Kidney tubule cell (primary cell): ENCODE measurements around the gene ODF2.
A peak's percentile ranks its signal among the peaks of the same experiment; 100 is the strongest.
"Not testable (repeated sequence)": the region's sequence is repeated elsewhere in the genome, so short reads cannot be mapped to it uniquely, and the experiment has no call there.

Source experiments
- DNase-seq: peaks from one replicate; pipeline ENCODE4 v3.0.0-alpha.2; 2018; ENCODE audit warnings: low spot score

Gene ODF2

DNA sequence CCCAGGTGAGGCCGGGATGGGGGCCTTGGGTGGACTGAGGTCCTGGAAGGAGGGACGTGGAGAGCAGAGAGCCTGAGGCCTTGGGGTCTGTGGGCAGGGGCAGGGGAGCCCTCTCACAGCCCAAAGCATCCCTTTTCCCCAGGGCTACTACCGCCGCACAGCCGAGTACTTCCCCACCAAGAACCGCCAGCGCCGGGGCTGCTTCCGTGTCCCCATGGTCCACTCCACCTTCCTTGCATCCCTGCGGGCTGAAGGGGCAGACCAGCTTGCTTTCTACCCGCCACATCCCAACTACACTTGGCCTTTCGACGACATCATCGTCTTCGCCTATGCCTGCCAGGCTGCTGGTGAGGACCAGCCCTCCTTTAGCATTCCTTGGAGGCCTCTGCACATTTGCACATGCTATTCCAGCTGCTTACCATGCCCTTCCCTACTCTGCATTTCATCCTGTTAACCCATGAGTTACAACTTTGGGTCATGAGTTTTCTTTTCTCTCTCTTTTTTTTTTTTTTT is 31.5 kb upstream of the ODF2 start:
- no peak for DNase-seq

DNA sequence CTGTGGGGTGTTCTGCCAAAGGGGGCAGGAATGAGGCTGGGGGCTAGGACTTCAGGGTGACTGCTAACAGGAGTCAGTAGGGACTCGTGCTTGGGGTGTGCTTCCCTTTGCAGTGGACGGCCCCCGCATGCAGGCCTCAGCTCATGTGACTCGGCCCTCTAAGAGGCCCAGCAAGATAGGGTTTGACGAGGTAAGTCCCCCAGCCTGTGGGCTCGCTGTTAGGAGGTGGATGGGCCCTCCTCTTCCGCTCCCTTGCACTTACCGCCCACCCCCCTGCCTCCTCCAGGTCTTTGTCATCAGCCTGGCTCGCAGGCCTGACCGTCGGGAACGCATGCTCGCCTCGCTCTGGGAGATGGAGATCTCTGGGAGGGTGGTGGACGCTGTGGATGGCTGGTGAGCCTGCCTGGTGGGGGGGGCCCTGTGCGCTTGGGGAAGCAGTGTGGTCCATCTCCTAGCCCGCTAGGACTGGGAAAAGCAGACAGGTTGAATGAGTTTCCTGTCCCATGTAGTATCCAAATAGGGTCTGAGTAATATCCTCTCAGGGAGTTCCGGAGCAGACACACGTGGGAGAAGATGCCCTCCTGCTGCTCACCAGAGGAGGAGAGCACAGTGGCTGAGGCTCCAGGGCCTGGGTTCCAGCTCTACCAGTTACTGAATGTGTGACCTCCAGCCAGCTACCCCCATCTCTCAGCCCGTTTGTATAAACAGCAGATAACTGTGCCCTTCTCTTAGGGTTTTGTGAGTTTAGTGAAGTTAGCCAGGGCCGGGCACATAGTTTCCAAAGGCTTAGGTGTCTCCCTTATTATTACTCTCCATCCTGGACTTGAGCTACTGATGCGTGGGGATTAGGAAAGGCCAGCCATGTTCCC is 26.9 kb upstream of the ODF2 start:
- no peak for DNase-seq

DNA sequence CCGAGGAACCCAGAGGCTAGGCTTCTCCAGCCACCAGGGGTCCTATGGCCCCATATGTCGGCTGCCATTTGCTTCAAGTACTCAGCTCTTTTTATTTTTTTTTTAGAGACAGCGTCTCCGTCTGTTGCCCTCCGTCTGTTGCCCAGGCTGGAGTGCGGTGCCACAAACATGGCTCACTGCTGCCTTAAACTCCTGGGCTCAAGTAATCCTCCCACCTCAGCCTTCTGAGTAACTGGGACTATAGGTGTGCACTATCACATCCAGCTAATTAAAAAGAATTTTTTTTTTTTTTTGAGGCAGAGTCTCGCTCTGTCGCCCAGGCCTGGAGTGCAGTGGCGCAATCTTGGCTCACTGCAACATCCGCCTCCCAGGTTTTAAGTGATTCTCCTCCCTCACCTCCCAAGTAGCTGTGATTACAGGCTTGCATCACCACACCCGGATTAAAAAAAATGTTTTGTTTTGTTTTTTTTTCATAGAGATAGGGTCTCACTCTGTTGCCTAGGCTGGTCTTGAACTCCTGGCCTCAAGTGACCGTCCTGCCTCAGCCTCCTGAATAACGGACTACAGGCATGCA is 26.2 kb upstream of the ODF2 start:
- DNase-seq = no peak

DNA sequence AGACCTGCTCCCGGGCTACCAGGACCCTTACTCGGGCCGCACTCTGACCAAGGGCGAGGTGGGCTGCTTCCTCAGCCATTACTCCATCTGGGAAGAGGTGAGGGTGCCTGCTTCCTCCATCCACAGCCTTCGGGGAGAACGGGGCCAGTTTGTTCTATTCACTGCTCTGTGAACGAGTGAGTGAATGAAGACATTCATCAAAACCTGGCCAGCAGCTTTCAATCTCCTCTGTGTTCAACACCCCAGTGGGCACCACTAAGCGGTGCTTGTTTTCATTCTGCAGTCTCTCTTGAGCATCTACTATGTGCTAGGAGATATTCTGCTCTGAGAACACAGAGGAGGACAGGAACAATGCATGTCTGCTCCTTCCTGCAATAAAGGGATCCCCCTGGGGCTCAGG is 24.6 kb upstream of the ODF2 start:
- DNase-seq = no peak

DNA sequence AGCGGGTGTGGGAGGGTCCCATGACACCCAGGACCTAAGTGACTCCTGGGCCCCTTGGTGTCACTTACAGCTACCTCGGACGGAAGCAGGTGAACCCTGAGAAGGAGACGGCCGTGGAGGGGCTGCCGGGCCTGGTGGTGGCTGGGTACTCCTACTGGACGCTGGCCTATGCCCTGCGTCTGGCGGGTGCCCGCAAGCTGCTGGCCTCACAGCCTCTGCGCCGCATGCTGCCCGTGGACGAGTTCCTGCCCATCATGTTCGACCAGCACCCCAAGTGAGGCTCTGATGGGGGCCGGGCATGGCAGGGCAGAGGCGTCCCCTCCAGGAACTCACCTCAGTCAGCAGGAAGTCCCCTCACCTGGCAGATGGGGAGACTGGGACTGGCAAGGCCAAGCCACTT is 21.5 kb upstream of the ODF2 start:
- no peak for DNase-seq

DNA sequence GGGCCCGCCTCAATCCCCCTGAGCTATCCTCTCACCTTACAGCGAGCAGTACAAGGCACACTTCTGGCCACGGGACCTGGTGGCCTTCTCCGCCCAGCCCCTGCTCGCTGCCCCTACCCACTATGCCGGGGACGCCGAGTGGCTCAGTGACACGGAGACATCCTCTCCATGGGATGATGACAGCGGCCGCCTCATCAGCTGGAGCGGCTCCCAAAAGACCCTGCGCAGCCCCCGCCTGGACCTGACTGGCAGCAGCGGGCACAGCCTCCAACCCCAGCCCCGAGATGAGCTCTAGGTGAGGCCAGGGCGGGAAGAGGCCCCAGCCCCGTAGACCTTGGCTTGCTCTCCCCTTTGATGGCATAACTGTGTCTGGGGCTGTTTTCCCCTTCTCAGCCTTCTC is 20.2 kb upstream of the ODF2 start:
- DNase-seq = no peak

DNA sequence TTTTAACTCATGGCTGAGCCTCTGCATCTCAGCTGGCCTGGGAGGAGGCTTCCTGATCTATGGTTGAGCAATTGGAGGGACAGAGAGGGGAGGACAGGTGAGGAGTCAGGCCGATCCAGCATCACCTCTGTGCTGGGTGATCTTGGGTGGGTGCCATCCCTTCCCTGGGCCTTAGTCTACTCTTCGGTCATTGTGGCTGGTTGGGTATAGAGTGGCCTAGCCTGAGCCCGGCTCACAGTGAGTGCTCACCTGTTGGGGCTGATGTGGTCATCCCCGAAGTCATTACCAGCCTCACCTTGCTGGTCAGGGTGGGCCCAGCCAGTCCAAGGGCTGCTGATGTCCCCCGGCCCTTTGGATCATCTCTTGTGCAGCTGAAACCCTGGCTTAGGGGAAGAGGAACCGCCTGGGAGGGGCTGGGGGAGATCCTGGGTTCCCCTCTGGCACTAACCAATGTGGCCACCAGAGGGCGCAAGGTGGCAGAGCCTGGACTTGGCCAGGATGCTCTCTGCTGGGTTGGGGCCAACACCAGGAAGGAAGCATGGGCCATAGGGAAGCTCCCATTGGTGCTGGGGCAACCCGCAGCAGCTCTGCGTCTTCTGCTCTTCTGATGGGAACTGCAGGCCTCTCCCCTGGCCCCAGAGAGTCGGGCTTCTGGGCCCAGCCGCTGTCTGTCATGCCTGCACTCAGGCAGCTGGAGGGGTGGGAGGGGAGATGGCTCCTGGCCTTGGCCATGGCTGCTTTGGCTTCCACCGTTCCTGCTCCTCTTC is 17.3 kb upstream of the ODF2 start:
- peak; percentile 79 for DNase-seq

DNA sequence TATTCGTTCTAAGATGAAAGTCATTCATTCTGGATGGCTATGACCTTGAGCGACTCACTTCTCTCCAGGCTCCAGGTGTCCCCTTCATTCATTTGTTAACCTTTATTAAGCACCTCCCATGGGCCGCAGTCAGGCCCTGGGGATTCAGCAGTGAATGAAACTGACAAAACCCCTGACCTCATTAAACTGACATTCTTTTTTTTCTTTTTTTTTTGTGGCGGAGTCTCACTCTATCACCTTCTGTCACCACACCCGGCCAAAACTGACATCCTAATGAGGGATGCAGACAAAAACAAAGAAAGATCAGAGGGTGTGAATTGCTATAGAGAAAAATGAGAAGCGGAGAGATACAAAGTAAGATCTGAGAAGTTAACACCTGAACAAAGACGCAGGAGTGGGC is 16.5 kb upstream of the ODF2 start:
- DNase-seq = no peak

DNA sequence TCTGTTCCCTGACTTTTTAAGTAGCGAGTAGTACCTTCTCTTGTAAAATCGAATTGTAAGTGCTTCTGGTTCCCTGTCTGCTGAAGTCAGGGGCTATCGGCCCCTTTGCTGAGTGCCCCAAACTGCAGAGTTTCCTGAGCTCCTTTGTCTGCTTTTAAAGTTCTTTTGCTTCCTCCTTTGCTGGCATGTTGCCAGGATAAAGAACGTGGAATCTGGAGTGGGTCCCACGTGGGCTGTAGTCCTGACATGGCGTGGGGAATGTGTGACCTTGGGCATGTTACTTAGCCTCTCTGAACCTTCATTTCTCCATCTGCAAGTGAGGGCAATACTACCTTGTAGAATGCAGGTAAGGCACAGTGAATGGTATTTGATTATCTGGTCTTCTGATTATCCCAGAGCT is 13.7 kb upstream of the ODF2 start:
- no peak for DNase-seq

DNA sequence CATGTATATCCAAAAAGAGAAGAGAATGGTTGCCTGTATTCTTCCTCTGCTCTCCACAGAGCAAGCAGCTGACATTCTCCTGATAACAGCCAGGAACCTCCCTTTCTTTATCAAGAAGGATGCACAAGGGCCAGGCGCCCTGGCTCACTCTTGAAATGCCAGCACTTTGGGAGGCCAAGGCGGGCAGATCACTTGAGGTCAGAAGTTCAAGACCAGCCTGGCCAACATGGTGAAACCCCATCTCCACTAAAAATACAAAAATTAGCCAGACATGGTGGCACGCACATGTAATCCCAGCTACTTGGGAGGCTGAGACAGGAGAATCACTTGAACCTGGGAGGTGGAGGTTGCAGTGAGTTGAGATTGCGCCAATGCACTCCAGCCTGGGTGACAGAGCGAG is 9.3 kb upstream of the ODF2 start:
- not testable (repeated sequence) for DNase-seq

DNA sequence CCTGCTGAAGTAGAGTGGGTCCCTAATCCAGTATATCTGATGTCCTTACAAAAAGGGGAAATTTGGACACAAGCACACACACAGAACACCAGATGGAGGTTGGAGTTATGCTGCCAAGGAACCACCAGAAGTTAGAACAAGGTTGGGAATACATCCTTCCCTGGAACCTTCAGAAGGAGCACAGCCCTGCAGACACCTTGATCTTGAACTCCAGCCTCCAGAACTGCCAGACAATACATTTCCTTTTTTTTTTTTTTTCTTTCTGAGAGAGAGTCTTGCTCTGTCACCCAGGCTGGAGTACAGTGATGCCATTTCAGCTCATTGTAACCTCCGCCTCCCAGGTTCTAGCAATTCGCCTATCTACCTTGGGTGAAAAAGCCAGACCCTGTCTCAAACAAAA is 7.1 kb upstream of the ODF2 start:
- no peak for DNase-seq

DNA sequence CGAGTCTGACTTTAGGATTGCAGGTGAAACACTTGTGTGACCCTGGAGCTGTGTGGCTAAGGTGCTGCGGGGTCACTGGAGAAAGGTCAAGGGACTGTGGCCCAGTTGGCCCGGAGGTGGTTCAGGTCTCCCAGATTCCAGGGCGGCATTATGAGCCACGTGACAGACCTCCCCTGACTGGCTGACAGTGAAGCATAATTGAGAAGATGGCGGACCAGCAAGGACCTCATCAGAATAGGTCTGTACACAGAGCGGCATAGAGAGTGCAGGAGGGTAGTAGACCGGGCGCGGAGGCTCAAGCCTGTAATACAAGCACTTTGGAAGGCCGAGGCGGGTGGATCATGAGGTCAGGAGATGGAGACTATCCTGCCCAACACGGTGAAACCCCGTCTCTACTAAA is 815 bp upstream of the ODF2 start:
- DNase-seq = no peak

DNA sequence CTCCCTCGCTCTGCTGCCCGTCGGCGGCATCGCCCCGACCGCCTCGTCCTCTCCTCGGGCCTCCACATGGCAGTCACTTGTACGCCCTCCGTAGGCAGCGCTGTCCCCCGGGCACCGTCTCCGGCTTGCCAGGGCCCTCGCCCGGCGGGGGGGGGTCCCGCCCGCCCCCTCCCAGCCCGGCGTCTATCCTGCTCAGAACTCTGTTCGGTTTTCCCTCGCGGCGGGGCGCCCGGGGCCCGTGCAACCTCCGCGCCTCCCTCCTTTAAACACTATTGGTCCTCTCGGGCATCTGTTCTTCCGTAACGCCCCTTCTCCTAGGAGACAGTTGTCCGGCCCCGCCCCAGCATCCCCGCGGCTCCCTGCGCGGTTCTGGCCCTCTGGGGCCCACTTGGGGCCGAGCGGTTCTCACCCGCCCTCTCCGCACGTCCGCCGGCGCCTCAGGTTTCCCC is 831 bp downstream of the ODF2 start:
- DNase-seq = peak; percentile 66

DNA sequence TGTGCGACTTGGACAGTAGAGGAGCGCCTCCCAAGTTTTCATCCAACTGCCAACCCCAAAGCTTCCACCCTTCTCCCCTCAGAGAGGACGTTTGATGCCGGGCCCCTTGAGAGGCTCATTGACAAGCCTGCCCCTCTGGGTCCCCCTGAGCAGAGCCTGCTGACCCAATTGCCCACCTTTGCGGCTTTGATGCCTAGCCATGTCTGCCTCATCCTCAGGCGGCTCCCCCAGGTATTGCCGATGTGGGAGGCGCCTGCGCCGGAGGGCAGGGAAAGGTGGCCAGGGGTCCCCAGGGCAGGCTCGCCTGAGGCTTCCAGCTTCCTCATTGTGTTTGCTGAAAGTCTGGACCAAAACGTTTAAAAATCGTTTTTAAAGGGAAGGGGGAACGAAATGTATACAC is 1.4 kb downstream of the ODF2 start:
- no peak for DNase-seq

DNA sequence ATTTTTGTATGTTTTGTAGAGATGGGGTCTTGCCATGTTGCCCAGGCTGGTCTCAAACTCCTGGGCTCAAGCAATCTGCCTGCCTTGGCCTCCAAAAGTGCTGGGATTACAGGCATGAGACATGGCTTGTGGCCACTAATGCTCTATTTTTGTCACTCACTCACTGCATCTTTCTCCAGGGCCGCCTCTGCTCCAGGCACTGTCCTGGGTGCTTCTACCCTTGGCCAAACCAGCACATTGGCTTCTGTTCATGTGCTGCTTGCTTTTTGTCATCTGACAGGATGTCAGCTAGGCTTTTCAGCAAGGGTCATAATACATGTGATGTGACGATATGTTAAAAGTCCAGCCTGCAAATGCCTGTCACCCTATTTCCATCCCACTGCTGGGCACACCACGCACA is 3.2 kb downstream of the ODF2 start:
- no peak for DNase-seq

DNA sequence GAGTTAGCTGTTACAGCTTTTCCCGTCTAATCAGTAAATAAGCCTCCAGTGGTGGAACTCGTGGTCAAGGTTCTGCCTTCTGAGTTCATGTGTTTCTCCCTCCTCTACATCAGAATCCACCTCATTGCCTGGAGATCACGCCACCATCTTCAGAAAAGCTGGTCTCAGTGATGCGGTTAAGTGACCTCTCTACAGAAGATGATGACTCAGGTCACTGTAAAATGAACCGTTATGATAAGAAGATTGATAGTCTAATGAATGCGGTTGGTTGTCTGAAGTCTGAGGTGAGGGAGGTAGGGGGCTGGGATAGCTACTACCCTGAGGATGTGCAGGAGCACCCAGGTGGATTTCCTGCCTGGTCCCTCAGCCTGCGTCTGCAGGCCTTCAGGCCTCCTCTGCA is 13.3 kb downstream of the ODF2 start:
- DNase-seq = no peak

DNA sequence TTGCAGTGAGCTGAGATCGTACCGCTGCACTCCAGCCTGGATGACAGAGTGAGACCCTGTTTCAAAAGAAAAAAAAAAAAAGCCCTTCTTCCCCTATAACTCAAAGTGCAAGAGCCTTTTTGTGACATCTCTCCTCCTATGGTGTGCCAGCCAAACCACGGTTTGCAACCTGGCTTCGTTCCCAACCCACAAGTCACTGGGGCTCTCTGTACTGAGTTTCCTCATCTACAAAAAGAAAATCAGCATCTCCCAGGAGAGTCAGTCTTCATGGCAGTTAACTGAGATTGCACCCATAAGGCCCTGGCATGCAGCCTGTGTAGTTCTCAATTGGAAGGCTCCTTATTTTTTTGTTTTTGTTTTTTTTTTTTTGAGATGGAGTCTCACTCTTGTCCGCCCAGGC is 14.8 kb downstream of the ODF2 start:
- peak; percentile 21 for DNase-seq

DNA sequence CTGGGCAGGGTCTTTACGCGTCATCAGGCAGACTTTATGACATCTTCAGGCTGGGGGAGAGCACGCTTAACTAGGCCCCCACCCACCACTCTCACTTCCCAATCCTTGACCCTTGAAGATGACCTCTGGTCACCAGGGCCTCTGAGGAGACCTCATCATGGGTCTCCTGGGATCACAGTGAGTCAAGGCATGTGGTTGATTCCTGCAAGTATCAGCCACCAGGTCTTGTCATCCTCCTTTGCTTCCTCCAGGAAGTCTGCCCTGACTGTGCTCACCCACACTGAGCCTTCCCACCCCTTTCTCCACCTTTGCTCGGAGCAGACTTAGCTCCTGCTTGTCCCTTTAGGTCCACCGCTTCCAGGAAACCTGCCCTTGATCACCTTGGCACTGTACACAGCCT is 17.3 kb downstream of the ODF2 start:
- DNase-seq = no peak

DNA sequence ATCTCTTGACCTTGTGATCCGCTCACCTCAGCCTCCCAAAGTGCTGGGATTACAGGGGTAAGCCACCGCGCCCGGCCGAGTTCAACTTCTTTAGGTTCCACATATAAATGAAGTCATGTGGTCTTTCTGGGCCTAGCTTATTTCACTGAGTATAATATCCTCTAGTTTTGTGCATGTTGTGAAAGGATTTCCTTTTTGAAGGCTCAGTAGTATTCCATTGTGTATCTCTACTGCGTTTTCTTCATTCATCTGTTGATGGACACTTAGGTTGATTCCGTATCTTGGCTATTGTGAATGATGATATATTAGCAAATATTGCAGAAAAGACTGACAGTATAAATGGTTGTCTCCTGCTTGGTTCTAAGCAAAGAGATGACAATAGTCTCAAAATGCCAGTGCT is 20.1 kb downstream of the ODF2 start:
- DNase-seq = no peak

DNA sequence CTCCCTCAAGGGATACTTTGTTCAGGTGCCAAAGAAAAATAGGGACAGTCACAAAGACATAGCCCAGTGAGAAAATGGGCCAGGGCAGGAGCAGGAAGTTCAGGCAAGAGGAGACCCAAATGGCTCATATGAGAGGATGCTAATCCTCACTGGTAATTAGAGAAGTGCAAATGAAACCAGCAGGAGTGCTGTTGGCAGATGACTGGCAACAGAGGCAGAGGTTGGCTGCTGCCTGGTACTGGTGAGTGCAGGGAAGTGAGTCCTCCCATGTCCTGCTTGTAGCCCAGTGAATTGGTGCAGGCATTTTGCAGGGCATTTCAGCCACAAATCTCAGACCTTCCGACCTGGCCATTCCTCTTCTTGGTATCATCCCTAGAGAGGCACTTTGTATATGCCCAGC is 23.5 kb downstream of the ODF2 start:
- no peak for DNase-seq

DNA sequence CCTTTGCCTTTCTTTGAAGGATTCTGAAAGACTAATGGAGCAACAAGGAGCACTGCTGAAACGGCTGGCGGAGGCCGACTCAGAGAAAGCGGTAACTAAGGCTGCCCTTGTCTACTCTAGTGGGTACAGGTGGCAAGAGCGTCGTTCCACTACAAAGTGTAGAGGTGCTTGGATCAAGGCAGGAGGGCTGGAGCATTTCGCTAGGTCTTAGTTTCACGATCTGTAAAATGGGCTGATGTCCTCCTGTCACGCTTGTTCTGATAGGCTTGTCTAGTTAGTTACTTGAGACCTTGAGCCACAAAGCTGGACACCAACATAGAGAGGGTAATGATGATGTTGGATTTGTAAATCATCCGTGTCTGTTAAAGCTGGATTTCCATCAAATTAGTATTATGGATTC is 25.8 kb downstream of the ODF2 start:
- no peak for DNase-seq

DNA sequence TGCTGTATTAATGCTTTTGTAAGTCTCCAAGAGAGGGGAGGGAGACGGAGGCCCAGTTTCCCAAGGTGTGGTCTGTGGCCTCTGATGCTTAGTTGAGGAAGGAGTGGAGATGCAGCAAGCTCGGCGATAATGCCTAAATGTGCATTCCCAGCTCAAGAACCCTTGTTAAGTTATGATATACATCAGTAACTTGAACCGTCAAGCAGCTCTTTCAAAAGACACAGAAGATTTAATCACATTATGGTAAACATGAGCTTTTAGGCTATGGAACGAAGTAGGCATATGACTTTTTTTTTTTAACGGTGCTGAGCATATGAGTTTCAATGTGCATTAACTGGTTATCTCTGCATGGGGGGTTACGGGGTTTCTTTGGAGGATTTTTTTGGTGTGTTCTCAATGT is 26.4 kb downstream of the ODF2 start:
- no peak for DNase-seq
